Measurements from ENCODE around the gene C1orf53. TPM values are rescaled to one million over a fixed set of nuclear protein-coding genes. Genes with fewer than 3 reads are reported as not detected.
A peak's percentile ranks its signal among the peaks of the same experiment; 100 is the strongest.
"Not testable (repeated sequence)": the region's sequence is repeated elsewhere in the genome, so short reads cannot be mapped to it uniquely, and the experiment has no call there.

C1orf53 gene
- 1.4 and 5.4 TPM in 2 replicates for total RNA-seq (ENCODE audit: low replicate concordance)

DNA sequence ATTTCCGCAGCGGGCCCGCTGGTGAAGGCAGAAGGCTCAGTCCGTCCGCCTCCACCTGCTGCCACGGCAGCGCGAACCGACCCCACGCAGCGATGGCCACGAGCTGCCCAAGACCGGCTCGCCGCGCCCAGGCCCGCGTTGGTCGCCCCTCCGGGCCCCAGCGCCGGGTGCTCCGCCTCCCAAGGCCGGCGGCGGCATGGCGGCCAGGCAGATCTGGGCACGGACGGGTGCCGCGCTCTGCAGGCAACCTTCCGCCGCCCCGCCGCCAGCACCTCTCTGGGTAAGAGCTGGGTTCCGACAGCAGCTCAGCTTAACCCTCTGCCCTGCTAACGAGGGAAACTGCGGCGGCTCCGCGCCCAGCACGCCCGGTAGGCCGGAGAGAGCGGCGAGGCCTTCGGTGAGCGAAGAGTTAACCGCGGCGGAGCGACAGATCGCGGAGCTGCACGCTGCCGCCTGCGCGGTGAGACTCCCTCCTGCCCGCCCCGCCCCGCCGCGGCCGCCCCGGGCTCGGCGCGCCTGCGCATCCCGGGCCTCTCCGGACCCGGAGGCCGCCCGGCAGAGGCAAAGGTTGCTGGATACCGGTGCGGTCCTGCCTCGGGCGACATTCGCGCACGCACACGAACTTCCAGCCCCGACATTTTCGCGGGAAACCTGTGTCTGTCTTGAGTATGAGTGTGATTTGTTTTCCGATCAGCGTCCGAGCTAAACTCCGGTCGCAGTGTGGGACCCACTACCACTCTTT lies at the start of gene C1orf53:
C1orf53 (plus strand) TSS at position 177 of the 742 bp plus-strand sequence; CDS start at position 197, 20 bp downstream.
- Histone ChIP-seq H3K79me2 (ENCODE audit: low read depth) (no peaks in the 10 kb centered on the region), H3K27ac (peak within 1 kb of the TSS; percentile 95), H3K4me2 (peak within 1 kb of the TSS; percentile 85), H3K4me3 (peak within 1 kb of the TSS; percentile 70), H3K27me3 (peaks cover 54% of the 10 kb centered on the region), H3K4me1 (peaks cover 22% of the 10 kb centered on the region), H3F3A (ENCODE audit: low read depth) (peaks cover 35% of the 10 kb centered on the region), H4K20me1 (ENCODE audit: low read depth) (peaks cover 30% of the 10 kb centered on the region), H2AFZ (replicated peaks) (peak within 1 kb of the TSS; percentile 97), H3K9ac (peak within 1 kb of the TSS; percentile 47), H3K36me3 (no peaks in the 10 kb centered on the region), H3K9me3 (ENCODE audit: low read depth) (no peaks in the 10 kb centered on the region)
- peaks cover 49% of the 10 kb centered on the region for H3K27me3 Mint-ChIP-seq (ENCODE audit: insufficient read depth, low read depth)
- H3K4me1 Mint-ChIP-seq, result peaks cover 19% of the 10 kb centered on the region
- peak; percentile 46 for TF ChIP-seq EZH2phosphoT487 (IDR thresholded peaks at IDR 0.05)
- TF ChIP-seq, protein P1, sequence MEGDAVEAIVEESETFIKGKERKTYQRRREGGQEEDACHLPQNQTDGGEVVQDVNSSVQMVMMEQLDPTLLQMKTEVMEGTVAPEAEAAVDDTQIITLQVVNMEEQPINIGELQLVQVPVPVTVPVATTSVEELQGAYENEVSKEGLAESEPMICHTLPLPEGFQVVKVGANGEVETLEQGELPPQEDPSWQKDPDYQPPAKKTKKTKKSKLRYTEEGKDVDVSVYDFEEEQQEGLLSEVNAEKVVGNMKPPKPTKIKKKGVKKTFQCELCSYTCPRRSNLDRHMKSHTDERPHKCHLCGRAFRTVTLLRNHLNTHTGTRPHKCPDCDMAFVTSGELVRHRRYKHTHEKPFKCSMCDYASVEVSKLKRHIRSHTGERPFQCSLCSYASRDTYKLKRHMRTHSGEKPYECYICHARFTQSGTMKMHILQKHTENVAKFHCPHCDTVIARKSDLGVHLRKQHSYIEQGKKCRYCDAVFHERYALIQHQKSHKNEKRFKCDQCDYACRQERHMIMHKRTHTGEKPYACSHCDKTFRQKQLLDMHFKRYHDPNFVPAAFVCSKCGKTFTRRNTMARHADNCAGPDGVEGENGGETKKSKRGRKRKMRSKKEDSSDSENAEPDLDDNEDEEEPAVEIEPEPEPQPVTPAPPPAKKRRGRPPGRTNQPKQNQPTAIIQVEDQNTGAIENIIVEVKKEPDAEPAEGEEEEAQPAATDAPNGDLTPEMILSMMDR (IDR thresholded peaks at IDR 0.05), result no peak
- TF ChIP-seq EZH2 (IDR thresholded peaks at IDR 0.05), result peak; percentile 50
- no peaks in the 10 kb centered on the region for H3K9me3 Mint-ChIP-seq
- no peaks in the 10 kb centered on the region for H3K36me3 Mint-ChIP-seq
- DNase-seq (ENCODE audit: low spot score), result peak; percentile 96
- peak within 1 kb of the TSS; percentile 91 for H3K4me3 Mint-ChIP-seq
- peak within 1 kb of the TSS; percentile 64 for H3K27ac Mint-ChIP-seq

DNA sequence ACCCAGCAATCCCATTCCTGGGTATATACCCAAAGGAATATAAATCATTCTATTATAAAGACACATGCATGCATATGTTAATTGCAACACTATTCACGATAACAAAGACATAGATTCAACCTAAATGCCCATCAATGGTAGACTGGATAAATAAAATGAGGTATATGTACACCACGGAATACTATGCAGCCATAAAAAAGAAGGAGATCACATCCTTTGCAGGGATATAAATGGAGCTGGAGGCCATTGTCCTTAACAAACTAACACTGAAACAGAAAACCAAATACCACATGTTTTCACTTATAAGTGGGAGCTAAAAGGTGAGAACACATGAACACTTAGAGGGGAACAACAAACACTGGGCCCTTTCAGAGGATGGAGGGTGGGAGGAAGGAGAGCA lies 46.7 kb upstream of the C1orf53 start:
- H3K27ac ChIP-seq; H3K4me3 ChIP-seq; H4K20me1 ChIP-seq (ENCODE audit: low read depth); H3K27me3 ChIP-seq; H3K9me3 ChIP-seq (ENCODE audit: low read depth); H3K27ac Mint-ChIP-seq; H3K36me3 ChIP-seq; H3K79me2 ChIP-seq (ENCODE audit: low read depth); H3K4me2 ChIP-seq; H3K9ac ChIP-seq; H3K4me1 ChIP-seq; H3K9me3 Mint-ChIP-seq; H3K4me1 Mint-ChIP-seq; DNase-seq (ENCODE audit: low spot score); H2AFZ ChIP-seq (replicated peaks); H3K4me3 Mint-ChIP-seq; H3F3A ChIP-seq (ENCODE audit: low read depth); H3K27me3 Mint-ChIP-seq (ENCODE audit: insufficient read depth, low read depth); H3K36me3 Mint-ChIP-seq: not testable (repeated sequence)

DNA sequence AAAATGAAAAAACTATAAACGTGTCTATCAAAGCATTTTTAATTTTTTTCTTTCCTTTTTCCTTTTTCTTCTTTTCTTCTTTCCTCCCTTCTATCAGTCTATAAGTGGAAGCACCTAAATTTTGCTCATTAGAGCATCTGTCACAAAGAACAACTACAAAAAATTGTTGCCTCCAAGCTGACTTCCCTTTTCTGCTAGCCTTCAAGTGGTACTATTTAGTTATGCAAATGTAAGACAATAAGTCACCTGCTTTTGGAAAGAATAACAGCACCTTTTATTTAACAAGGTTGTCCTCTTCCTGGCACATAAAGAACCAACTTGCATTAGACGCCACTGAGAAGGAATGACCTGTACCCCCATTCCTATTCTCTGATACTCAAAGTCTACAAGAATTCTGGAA lies 45.0 kb upstream of the C1orf53 start:
- Histone ChIP-seq H3K79me2 (ENCODE audit: low read depth) (no peaks in the 10 kb centered on the region), H3K27ac (no peak overlapping the region), H3K4me3 (no peak overlapping the region), H3K9ac (no peak overlapping the region), H3K36me3 (no peaks in the 10 kb centered on the region), H3K27me3 (no peaks in the 10 kb centered on the region), H4K20me1 (ENCODE audit: low read depth) (no peaks in the 10 kb centered on the region), H3K4me2 (no peak overlapping the region), H3K9me3 (ENCODE audit: low read depth) (no peaks in the 10 kb centered on the region), H3K4me1 (no peaks in the 10 kb centered on the region), H2AFZ (replicated peaks) (peak overlapping the region; percentile 30), H3F3A (ENCODE audit: low read depth) (no peaks in the 10 kb centered on the region)
- Mint-ChIP-seq H3K4me1 (no peaks in the 10 kb centered on the region), H3K4me3 (no peak overlapping the region), H3K36me3 (no peaks in the 10 kb centered on the region), H3K27me3 (ENCODE audit: insufficient read depth, low read depth) (no peaks in the 10 kb centered on the region), H3K27ac (no peak overlapping the region), H3K9me3 (no peaks in the 10 kb centered on the region)
- DNase-seq (ENCODE audit: low spot score), result no peak
- TF ChIP-seq, protein P1 (IDR thresholded peaks at IDR 0.05), result no peak
- TF ChIP-seq EZH2 (IDR thresholded peaks at IDR 0.05) (no peak), EZH2phosphoT487 (IDR thresholded peaks at IDR 0.05) (no peak)

DNA sequence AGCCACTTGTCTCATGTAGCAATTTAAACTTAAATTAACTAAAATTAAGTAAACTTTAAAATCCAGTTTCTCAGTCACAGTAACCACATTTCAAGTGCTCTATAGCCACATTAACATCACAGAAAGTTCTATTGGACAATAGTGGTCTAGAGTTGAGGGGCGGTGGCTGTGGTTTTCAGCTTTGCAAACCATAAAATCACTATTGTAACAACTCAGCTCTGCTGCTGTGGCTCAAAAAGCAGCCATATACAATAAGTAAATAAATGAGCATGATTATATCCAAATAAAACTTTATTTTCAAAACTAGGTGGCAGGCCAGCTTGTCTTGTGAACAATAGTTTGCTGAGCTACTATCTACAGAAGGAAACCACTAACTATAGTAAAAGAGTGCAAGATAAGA lies 43.4 kb upstream of the C1orf53 start:
- Histone ChIP-seq H3K9me3 (ENCODE audit: low read depth) (no peaks in the 10 kb centered on the region), H3K79me2 (ENCODE audit: low read depth) (no peaks in the 10 kb centered on the region), H3K9ac (no peak overlapping the region), H3K4me2 (no peak overlapping the region), H3K4me1 (peaks cover 3% of the 10 kb centered on the region), H3K4me3 (no peak overlapping the region), H3K27me3 (no peaks in the 10 kb centered on the region), H3F3A (ENCODE audit: low read depth) (no peaks in the 10 kb centered on the region), H3K36me3 (no peaks in the 10 kb centered on the region), H4K20me1 (ENCODE audit: low read depth) (no peaks in the 10 kb centered on the region), H3K27ac (no peak overlapping the region), H2AFZ (replicated peaks) (no peak overlapping the region)
- Mint-ChIP-seq H3K27me3 (ENCODE audit: insufficient read depth, low read depth) (no peaks in the 10 kb centered on the region), H3K36me3 (no peaks in the 10 kb centered on the region), H3K4me1 (no peaks in the 10 kb centered on the region), H3K4me3 (no peak overlapping the region), H3K27ac (no peak overlapping the region), H3K9me3 (no peaks in the 10 kb centered on the region)
- no peak for DNase-seq (ENCODE audit: low spot score)
- no peak for TF ChIP-seq EZH2phosphoT487 (IDR thresholded peaks at IDR 0.05)
- TF ChIP-seq, protein P1 (IDR thresholded peaks at IDR 0.05), result no peak
- no peak for TF ChIP-seq EZH2 (IDR thresholded peaks at IDR 0.05)
